Right renal cortex interstitium (tissue), 3 donors: ENCODE results near the gene C22orf23. TPM values are rescaled to one million over a fixed set of nuclear protein-coding genes. Genes with fewer than 3 reads are reported as not detected.

Source experiments
- DNase-seq, 3 donors: peaks; one replicate each; pipeline ENCODE4 v3.0.0-alpha.2; 2013; ENCODE audit warnings: low read depth in 3 of 3, low spot score in 2 of 3
- polyA plus RNA-seq, 3 donors: library from polyadenylated mRNA; unstranded; fragments of 120-200 nt; gene quantifications; one replicate each; pipeline ENCODE4 v1.2.1, GENCODE V29; 2013; ENCODE audit not compliant: insufficient read length in 3 of 3

Gene C22orf23
- polyA plus RNA-seq: 1 to 10 TPM; 5.8 to 6.5 (median 5.9) TPM

GRCh38 chr22:37953437-37954179 is at the start of gene C22orf23, which contains the start of gene POLR2F:
C22orf23 (minus strand) TSS chr22:37953601; CDS start chr22:37953149, 452 bp downstream.
POLR2F (plus strand) TSS chr22:37953699; CDS start chr22:37953788, 89 bp downstream.
- DNase-seq: peak; percentile 89 to 95 (median 91)

DNA sequence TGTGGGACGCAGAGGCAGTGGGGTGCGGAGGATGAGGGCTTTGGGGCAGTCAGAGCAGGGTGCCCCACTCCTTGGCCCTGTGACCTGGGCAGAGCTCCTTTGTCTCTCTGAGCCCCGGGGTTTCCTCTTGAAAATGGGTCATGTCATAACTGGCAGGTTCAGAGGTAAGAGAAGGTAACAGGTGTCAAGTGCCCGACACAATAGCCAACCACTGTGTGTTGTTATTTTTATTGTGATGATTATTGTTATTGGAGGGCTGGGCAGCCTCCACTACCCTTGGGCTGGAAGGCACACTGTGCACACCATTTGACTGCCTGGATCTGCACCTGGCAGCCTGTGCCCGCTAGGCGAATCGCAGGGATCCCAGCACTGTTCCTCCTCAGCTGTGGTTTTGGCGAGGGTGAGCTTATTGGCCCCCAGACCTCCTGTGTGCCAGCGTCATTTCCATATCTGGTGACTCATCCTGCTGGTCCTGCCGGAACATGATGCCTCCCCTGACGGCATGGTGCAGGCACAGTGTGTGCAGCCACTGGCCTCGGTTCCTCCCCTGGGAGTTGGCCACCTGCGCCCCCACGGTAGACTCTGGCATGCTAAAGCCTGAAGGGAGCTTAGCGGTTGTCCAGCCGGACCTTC is 46.4 kb upstream of the C22orf23 start:
- DNase-seq: no peak

DNA sequence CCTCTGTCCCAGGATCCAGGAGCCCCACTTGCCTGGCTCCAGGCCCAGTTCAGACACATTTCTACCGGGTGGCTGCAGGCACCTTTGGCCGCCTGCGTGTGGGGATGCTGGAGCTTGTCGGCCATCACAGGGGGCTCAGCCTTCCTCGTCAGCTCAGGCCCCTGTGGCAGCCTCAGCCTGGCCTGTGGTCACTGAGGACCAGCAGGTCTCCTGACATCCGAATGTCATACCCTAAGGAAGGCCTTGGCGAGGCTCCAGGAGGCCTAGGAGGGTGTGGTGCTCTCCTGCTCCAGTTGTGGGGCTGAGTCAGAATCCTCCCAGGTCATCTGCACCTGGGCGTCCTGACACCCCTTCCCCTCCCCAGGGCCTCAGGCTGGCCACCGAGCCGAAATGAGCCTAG is 45.8 kb upstream of the C22orf23 start:
- DNase-seq: no peak

GRCh38 chr22:37998543-37998942 is 45.1 kb upstream of the C22orf23 start:
- no peak for DNase-seq

GRCh38 chr22:37996515-37997246 is 43.3 kb upstream of the C22orf23 start:
- DNase-seq: no peak

- DNase-seq: no peak
Observed at GRCh38 chr22:37996079-37996478, 42.7 kb upstream of the C22orf23 start.

DNA sequence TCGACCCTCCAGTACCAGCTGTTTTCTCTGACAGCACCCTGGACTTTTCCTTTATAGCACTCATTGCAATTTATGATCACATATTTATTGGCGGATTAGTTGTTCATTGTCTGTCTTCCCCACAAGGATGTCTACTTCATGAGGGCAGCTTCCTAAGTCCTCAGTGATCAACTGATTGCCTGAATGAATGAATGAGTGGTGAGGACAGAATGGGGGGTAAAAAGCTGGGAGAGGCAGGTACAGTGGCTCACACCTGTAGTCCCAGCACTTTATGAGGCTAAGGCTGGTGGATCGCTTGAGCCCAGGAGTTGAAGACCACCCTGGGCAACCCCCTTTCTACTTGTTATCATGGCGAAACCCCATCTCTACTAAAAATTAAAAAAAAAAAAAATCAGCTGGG is 42.1 kb upstream of the C22orf23 start:
- no peak for DNase-seq

GRCh38 chr22:37994982-37995381 is 41.6 kb upstream of the C22orf23 start:
- no peak for DNase-seq

DNA sequence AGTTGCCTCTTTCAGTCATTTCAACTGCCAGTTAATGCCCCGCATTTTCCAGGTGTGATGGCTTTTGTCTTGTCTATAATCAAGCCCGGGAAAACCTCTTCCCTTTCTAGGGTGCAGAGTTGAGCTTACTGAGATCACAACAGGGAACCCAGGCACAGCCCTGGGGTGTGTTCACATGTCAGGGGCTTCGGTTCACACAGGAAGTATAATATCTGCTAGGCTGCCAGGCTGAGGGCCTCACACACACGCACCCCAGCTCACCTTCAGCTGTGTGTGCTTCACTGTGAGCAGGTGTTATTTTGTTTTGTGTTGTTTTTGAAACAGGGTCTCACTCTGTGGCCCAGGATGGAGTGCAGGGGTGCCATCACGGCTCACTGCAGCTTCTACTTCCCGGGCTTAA is 40.6 kb upstream of the C22orf23 start:
- DNase-seq: no peak

DNA sequence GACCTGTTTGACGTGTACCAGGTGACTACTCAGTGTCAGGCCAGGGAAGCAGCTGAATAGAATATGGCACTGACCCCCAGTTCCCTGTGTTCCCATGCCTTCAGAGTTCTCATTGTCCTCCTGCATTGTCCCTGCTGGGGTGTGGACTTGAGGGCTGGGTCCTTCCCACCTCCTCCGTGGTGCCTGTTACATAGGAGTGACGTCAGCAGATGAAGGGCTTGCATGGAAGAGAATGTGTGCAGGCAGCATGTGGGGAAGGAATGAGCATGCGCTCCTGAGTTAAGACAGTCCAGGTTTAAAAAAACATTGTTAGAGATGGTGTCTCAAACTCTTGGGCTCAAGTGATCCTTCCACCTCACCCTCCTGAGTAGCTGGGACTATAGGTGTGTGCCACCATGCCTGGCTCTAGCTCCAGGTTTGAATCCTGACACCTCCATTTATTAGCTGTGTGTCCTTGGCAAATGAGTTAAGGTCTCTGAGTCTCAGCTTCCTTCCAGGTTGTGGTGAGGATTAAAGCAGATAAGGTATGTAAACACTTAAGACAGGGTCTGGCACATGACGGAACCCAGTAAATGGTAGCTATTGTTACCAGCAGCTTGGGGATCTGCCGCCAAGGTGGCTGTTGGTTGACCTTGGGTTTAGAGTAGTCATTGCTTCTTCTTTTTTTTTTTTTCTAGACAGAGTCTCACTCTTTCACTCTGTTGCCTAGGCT is 38.5 kb upstream of the C22orf23 start:
- no peak for DNase-seq

DNA sequence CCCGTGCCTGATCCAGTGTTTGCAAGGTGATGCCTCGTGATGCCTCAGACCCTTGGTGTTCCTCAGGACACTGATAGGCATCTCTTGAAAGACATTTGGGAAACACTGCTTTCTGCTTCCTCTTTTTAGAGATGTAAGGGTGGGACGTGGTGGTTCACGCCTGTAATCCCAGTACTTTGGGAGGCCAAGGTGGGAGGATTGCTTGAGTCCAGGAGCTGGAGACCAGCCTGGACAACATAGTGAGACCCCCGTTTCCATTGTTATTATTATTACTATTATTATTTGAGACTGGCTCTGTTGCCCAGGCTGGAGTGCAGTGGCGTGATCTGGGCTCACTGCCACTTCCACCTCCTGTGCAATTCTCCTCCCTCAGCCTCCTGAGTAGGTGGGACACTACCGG is 37.5 kb upstream of the C22orf23 start:
- DNase-seq: no peak

GRCh38 chr22:37990301-37990700 is 36.9 kb upstream of the C22orf23 start:
- DNase-seq: no peak

- no peak for DNase-seq
Observed at GRCh38 chr22:37989146-37990045, 36.0 kb upstream of the C22orf23 start.

DNA sequence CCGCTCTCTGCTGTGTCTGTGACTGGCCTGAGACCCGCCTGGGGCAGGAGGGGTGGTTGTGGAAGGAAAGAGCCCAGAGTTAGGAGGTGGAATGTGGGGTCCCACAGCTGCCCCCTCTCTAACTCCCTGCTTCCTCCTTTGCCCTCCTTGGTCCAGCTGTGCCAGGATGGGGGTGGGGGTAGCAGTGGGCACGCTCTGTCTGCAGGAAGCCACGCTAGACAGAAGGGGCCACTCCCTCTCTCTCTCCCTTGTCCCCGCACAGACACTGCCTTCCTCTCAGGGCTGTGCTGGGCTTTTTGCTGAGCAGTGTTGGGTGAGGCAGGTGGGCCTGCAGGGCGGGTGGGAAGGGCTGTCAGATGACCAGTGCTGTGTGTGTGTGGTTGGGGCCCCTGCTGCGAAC is 33.0 kb upstream of the C22orf23 start:
- no peak for DNase-seq

GRCh38 chr22:37985751-37986281 is 32.4 kb upstream of the C22orf23 start:
- DNase-seq: no peak

- DNase-seq: no peak
Observed at GRCh38 chr22:37985050-37985585, 31.7 kb upstream of the C22orf23 start.

DNA sequence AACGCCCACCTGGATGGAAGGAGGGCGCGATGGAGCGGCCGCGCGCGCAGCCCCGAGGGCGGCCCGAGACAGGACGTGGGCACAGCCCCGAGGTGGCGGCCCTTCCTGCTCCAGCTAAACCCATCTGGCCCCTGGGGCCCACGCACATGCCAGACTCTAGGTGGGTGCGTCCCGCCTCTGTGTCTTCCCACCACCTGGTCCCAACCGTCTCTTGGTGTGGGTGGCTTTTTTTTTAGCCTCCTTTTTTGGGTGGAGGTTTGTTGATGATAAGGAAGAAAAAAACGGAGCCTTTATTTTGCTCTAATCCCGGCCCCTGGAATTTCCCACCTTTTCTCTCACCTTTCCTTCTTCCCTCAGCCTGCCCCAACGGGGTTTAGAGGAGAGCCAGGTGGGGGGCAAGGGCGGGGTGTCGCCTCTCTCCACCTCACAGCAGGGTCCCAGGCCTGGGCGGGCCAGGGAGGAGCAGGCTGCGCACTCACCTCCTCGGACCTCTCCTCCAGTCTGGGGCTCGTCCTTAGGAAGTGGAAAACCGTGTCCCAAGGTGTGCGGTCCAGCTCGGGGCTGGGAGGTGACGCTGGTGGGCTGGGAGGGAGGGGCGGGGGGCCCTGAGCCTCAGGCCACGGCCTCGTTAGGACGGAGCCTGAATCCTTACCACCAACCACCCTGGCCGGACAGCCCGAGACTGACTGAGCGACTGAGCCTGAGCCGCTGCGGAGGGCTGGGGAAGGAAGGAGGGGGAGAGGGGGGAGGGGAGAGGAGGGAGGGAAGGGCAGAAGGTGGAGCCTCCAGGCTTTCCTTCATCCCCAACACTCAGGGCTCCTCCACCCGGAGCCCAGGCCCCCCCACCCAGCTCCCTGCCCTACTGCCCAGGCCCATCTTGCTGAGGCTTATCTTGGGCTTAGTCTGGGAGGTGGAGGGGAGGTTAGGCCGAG is 30.7 kb upstream of the C22orf23 start, which contains the start of gene SOX10:
Gene SOX10 (minus strand): TSS at position 696 of the 932 bp plus-strand sequence. CDS start 771 bp downstream, outside the sequence.
- DNase-seq: no peak
